Rectal smooth muscle tissue (tissue), 1 donor: ENCODE results near the gene RNF151.

Experiments
- H3K27ac ChIP-seq: one replicate; pipeline ENCODE4 v1.7.0; 2013; ENCODE audit warnings: low read depth, low read length, inconsistent platforms
- H3K27me3 ChIP-seq: one replicate; pipeline ENCODE4 v1.7.0; 2013; ENCODE audit warnings: low read length; ENCODE audit not compliant: control insufficient read depth, insufficient read depth
- H3K36me3 ChIP-seq: one replicate; pipeline ENCODE4 v1.7.0; 2013; ENCODE audit warnings: low read length; ENCODE audit not compliant: control insufficient read depth, insufficient read depth
- H3K4me1 ChIP-seq: one replicate; pipeline ENCODE4 v1.7.0; 2013; ENCODE audit warnings: low read length; ENCODE audit not compliant: control insufficient read depth, insufficient read depth
- H3K4me3 ChIP-seq: one replicate; pipeline ENCODE4 v1.7.0; 2013; ENCODE audit warnings: low read length
- H3K9ac ChIP-seq: one replicate; pipeline ENCODE4 v1.7.0; 2013; ENCODE audit warnings: low read length

RNF151 gene

GRCh38 chr16:1998852-1999801 is 32.5 kb downstream of the RNF151 start:
- Histone ChIP-seq H3K4me3 (no peak overlapping the region), H3K27ac (no peak overlapping the region), H3K27me3 (no peaks in the 10 kb centered on the region), H3K36me3 (peaks cover 30% of the 10 kb centered on the region), H3K9ac (no peak overlapping the region), H3K4me1 (peaks cover 8% of the 10 kb centered on the region)

DNA sequence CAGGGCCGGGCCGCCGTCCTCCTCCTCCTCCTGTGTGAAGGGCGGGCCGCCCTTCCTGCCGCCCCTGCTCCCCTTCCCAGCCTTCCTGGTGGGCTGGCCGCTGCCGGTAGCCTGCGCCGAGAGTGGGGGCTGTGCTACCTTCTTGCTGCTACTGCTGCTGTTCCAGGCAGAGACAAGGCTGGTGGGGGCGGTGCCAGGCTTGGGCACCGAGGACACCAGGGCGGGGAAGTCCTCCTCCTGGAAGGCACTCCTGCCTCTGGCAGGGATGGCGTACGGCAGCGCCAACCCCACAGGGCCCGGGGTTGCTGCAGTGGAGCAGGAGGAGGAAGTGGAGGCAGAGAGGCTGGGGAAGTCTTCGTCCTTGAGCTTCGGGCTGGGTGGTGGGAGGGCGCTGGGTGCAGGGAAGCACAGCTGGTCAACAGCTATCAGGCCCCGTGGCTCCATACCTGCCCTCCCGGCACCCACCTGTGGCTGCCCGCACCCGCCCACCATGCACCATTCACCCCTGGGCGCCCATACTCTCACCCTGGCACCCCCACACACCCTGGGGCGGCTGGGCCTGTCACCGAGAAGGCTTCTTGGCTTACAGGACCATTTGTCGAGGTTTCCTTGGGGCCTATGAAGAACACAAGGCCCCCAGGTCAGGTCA is 33.3 kb downstream of the RNF151 start:
- peaks cover 30% of the 10 kb centered on the region for H3K36me3 ChIP-seq
- no peaks in the 10 kb centered on the region for H3K27me3 ChIP-seq
- H3K9ac ChIP-seq: no peak overlapping the region
- no peak overlapping the region for H3K27ac ChIP-seq
- no peak overlapping the region for H3K4me3 ChIP-seq
- peaks cover 13% of the 10 kb centered on the region for H3K4me1 ChIP-seq

- peaks cover 30% of the 10 kb centered on the region for H3K36me3 ChIP-seq
- no peak overlapping the region for H3K9ac ChIP-seq
- peaks cover 14% of the 10 kb centered on the region for H3K4me1 ChIP-seq
Measured at GRCh38 chr16:2001035-2001434, 34.4 kb downstream of the RNF151 start.

GRCh38 chr16:2001456-2002355 is 35.0 kb downstream of the RNF151 start:
- Histone ChIP-seq H3K9ac (no peak overlapping the region), H3K27me3 (no peaks in the 10 kb centered on the region), H3K27ac (no peak overlapping the region), H3K36me3 (peaks cover 30% of the 10 kb centered on the region), H3K4me1 (peaks cover 14% of the 10 kb centered on the region), H3K4me3 (no peak overlapping the region)

More at GRCh38 chr16:2001035-2001434, 34.4 kb downstream of the RNF151 start:
- no peaks in the 10 kb centered on the region for H3K27me3 ChIP-seq
- no peak overlapping the region for H3K4me3 ChIP-seq
- H3K27ac ChIP-seq: no peak overlapping the region

- no peaks in the 10 kb centered on the region for H3K27me3 ChIP-seq
- H3K4me3 ChIP-seq: no peak overlapping the region
- no peak overlapping the region for H3K9ac ChIP-seq
- peaks cover 31% of the 10 kb centered on the region for H3K36me3 ChIP-seq
- peaks cover 13% of the 10 kb centered on the region for H3K4me1 ChIP-seq
- no peak overlapping the region for H3K27ac ChIP-seq
Measured at GRCh38 chr16:2002406-2003230, 36.0 kb downstream of the RNF151 start.

DNA sequence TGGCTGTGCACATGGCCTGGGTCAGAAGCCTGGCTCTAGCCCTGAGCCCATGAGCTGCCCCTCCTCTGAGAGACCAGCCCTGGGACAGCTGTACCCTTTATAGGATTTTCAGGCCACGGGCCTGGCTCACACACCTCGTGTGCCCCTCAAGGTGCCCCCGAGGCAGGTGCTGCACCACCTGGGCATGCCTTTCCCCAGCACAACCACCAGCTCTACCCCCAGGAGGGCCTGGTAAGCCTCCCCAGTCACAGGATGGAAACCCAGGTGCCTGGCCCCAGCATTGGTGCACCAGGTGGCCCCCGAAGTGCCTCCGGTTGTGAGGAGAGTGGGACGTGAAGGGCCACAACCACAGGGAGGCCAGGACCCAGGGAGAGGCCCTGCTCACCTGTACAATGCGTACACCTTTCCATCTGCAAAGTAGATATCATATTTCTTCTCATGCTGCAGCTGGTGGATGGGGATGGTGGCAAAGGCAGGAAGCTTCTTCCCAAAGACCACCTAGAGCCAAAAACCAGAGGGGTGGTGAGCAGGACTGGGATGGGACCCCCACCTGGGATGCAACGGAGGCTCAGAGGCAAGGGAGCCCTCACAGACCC is 36.7 kb downstream of the RNF151 start:
- Histone ChIP-seq H3K9ac (no peak overlapping the region), H3K36me3 (peaks cover 30% of the 10 kb centered on the region), H3K4me1 (peaks cover 18% of the 10 kb centered on the region), H3K4me3 (no peak overlapping the region), H3K27me3 (no peaks in the 10 kb centered on the region), H3K27ac (no peak overlapping the region)

DNA sequence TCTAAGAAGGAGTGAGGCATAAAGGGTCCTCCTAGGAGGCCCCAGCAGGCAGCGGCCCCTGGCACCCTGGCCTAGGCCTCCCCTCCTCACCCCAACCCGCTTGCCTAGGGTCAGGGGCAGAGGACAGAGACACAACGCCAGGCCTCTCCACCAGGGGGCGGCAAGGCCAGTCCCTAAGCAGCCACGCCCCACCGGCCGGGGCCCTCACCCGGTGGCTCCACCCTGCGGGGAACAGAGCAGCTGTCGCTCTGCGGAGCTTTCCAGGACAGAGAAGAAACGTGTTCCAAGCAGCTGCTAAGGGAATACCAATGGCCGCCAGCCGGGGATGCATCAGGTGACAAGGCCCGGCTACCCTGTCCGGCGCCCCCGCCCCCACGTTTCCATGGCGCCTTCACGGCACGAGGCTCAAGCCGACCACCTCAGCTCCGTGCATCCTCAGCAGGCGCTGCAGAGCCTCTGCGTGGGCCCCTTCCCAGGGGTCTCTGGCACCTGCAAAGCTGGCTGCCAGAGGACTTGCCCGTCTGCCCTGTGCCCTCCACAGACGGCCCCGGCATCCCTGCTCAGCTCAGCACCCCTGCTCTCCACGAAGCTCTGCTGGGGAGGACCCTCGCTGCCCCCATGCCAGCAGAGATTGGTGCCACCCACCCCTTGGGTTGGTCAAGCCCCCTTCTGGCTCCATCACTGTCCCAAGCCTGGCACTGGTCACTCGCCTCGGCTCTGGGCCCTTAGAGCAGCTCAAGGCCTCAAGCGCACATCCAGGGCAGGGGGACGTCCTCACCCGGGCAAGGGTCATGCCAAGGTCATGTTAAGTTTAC is 37.4 kb downstream of the RNF151 start:
- peaks cover 24% of the 10 kb centered on the region for H3K4me1 ChIP-seq

GRCh38 chr16:2004795-2005517 is 38.3 kb downstream of the RNF151 start:
- H3K9ac ChIP-seq: no peak overlapping the region
- no peak overlapping the region for H3K27ac ChIP-seq
- peaks cover 25% of the 10 kb centered on the region for H3K36me3 ChIP-seq
- H3K27me3 ChIP-seq: no peaks in the 10 kb centered on the region
- peaks cover 25% of the 10 kb centered on the region for H3K4me1 ChIP-seq
- no peak overlapping the region for H3K4me3 ChIP-seq

More for the DNA sequence above, 37.4 kb downstream of the RNF151 start:
- Histone ChIP-seq H3K27ac (no peak overlapping the region), H3K4me3 (peak overlapping the region; percentile 33), H3K27me3 (no peaks in the 10 kb centered on the region), H3K9ac (no peak overlapping the region), H3K36me3 (peaks cover 29% of the 10 kb centered on the region)

DNA sequence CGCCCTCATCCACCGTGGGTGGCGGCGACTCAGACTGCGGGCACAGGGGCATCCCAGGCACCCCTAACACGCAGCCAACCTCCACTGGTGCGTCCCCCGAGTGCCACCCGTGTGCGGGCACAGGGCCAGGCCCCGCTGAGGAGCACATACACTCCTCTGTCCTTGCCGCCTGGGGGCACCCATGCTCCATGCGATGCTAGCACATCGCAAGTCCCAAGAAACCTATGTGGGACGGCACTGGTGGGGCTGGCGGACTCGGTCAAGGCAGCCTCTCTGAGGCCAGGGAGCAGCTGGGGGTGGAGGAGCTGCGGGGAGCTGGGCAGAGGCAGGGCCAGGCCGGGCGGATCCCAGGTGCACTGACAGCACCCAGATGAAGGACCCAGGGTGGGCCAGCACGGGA is 39.0 kb downstream of the RNF151 start:
- Histone ChIP-seq H3K4me1 (peaks cover 32% of the 10 kb centered on the region), H3K9ac (no peak overlapping the region), H3K27me3 (no peaks in the 10 kb centered on the region), H3K27ac (no peak overlapping the region), H3K4me3 (no peak overlapping the region), H3K36me3 (peaks cover 24% of the 10 kb centered on the region)

DNA sequence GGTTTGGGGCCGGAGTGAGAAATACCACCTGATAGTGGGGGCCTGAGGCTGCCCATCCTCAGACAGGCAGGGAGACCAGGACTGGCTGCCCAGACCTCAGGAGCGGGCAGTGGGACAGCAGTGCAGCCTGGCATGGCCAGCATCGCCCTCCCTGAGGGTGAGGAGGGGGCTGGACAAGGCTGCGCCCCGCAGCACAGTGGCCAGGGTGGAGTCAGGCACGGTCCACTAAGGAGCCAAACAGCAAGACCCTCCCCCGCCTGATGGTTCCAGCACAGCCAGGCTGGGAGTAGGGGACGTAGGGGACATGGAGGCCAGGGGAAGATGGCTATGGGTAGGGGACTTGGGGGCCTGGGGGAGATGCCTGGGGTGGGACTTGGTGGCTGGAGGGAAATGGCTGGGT is 39.7 kb downstream of the RNF151 start:
- Histone ChIP-seq H3K27ac (no peak overlapping the region), H3K4me3 (no peak overlapping the region), H3K4me1 (peaks cover 32% of the 10 kb centered on the region), H3K9ac (no peak overlapping the region), H3K36me3 (peaks cover 19% of the 10 kb centered on the region), H3K27me3 (no peaks in the 10 kb centered on the region)
